ENCODE measurements around the gene GJB2.

- TF ChIP-seq YY1 (IDR thresholded peaks at IDR 0.05; ENCODE audit: insufficient read depth, insufficient read length) (no peak), SUZ12 (IDR thresholded peaks at IDR 0.05; ENCODE audit: extremely low read depth, insufficient read depth, insufficient read length) (no peak), ZNF274 (IDR thresholded peaks at IDR 0.05; ENCODE audit: low read depth, low read length) (no peak)
Measured at GRCh38 chr13:20168396-20168795, 24.3 kb downstream of the GJB2 start.
